ENCODE data around the gene HNRNPD.
"Not testable (repeated sequence)": the region's sequence is repeated elsewhere in the genome, so short reads cannot be mapped to it uniquely, and the experiment has no call there.

- not testable (repeated sequence) for TF ChIP-seq ARNTL (CRISPR knock-in tag; IDR thresholded peaks at IDR 0.05; ENCODE audit: borderline replicate concordance, low read depth); CSDC2 (CRISPR knock-in tag; IDR thresholded peaks at IDR 0.05); RARB (CRISPR knock-in tag; IDR thresholded peaks at IDR 0.05); ZFP3 (CRISPR knock-in tag; IDR thresholded peaks at IDR 0.05); ESRRG (CRISPR knock-in tag; IDR thresholded peaks at IDR 0.05); POU6F1 (CRISPR knock-in tag; IDR thresholded peaks at IDR 0.05; ENCODE audit: borderline replicate concordance, low read depth)
- TF ChIP-seq, protein P1, sequence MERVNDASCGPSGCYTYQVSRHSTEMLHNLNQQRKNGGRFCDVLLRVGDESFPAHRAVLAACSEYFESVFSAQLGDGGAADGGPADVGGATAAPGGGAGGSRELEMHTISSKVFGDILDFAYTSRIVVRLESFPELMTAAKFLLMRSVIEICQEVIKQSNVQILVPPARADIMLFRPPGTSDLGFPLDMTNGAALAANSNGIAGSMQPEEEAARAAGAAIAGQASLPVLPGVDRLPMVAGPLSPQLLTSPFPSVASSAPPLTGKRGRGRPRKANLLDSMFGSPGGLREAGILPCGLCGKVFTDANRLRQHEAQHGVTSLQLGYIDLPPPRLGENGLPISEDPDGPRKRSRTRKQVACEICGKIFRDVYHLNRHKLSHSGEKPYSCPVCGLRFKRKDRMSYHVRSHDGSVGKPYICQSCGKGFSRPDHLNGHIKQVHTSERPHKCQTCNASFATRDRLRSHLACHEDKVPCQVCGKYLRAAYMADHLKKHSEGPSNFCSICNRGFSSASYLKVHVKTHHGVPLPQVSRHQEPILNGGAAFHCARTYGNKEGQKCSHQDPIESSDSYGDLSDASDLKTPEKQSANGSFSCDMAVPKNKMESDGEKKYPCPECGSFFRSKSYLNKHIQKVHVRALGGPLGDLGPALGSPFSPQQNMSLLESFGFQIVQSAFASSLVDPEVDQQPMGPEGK (CRISPR knock-in tag; IDR thresholded peaks at IDR 0.05; ENCODE audit: borderline replicate concordance), result not testable (repeated sequence)
- TF ChIP-seq, protein P2, sequence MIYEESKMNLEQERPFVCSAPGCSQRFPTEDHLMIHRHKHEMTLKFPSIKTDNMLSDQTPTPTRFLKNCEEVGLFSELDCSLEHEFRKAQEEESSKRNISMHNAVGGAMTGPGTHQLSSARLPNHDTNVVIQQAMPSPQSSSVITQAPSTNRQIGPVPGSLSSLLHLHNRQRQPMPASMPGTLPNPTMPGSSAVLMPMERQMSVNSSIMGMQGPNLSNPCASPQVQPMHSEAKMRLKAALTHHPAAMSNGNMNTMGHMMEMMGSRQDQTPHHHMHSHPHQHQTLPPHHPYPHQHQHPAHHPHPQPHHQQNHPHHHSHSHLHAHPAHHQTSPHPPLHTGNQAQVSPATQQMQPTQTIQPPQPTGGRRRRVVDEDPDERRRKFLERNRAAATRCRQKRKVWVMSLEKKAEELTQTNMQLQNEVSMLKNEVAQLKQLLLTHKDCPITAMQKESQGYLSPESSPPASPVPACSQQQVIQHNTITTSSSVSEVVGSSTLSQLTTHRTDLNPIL (CRISPR knock-in tag; IDR thresholded peaks at IDR 0.05; ENCODE audit: low read depth), result not testable (repeated sequence)
Measured at GRCh38 chr4:82415061-82415460, 41.3 kb upstream of the HNRNPD start.

All from SK-N-SH treated with all-trans-retinoic acid at 6 μM for 48 hours (cell line).